Lung microvascular endothelial cell (primary cell): ENCODE results near the gene COL9A1. TPM values are rescaled to one million over a fixed set of nuclear protein-coding genes. Genes with fewer than 3 reads are reported as not detected.

Experiments
- DNase-seq, 2 donors: peaks; one replicate each; pipeline versions ENCODE4 v3.0.0 to v3.0.0-alpha.2; 2010; ENCODE audit warnings: low read depth in 2 of 2
- total RNA-seq: library from RNA; depleted of rRNA; stranded (reverse); fragments of >200 nt; gene quantifications from 2 replicates; pipeline ENCODE4 v1.2.1, GENCODE V29; 2014

The COL9A1 gene
- total RNA-seq, 1 donor from 2014 or later: not detected

DNA sequence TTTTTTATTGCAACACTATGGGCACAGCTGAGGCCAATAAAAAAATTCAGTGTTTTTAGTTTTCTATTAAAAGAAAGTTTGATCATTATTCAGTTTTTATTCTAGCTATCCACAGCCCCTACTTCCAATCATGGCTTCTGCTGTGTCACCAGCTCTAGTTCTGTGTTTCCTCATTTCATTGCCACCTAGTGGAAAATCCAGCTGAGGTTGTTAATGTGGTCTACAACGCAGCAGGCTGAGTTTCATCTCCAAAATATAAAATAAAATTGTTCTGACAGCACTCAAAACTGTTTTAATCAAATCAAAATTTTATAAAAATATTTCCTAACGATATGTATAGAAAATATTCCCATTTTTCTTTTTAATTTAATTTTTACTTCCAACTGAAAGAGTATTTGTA is 13.6 kb downstream of the COL9A1 start:
- no peak for DNase-seq

GRCh38 chr6:70286905-70287304 is 16.0 kb downstream of the COL9A1 start:
- DNase-seq: no peak

- DNase-seq: no peak
Measured at GRCh38 chr6:70285201-70285600, 17.7 kb downstream of the COL9A1 start.

- no peak for DNase-seq
Measured at GRCh38 chr6:70282919-70283461, 19.9 kb downstream of the COL9A1 start.

- no peak for DNase-seq
Measured at GRCh38 chr6:70282312-70282918, 20.5 kb downstream of the COL9A1 start.

GRCh38 chr6:70281923-70282311 is 21.0 kb downstream of the COL9A1 start:
- DNase-seq: no peak

DNA sequence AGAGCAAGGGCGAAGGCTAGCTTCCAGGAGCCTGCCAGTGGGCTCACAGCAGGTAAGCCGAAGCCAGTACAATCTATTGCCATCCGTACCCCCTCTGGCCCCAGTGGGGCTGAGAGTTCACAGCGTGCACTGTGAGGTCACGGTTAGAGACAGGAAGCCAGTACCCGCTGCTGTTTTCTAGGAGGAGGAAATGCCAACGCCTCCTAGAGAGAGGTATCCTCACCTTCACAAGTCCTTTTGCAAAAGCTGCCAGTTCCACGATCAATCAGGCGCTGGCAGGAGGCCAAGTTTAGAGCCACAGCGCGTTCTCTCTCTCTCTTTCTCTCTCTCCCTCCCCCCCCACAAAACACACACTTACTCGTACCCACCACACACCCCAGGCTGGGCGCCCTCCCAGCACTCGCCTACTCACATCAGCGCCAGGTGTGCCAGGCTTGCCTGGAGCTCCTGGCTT is 22.5 kb downstream of the COL9A1 start:
- DNase-seq: no peak

DNA sequence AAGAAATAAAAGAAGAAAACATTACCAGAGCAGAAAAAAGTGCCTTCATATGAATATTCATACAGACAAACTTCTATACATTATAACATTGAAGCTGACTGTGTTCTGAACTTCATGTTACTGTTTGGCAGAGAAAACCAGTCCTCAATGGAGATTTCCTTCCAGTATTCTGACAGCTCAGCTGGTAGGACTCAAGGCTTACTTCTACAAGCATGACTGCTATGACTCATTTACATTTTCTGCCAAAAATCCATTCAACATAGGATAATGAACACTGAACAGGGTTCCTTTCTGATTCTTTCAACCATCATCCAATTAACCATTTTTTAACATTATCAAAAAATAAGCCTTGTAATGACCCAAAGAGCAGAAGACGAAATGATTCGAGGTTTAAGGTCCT is 25.4 kb downstream of the COL9A1 start:
- no peak for DNase-seq

GRCh38 chr6:70274338-70274737 is 28.5 kb downstream of the COL9A1 start:
- no peak for DNase-seq

DNA sequence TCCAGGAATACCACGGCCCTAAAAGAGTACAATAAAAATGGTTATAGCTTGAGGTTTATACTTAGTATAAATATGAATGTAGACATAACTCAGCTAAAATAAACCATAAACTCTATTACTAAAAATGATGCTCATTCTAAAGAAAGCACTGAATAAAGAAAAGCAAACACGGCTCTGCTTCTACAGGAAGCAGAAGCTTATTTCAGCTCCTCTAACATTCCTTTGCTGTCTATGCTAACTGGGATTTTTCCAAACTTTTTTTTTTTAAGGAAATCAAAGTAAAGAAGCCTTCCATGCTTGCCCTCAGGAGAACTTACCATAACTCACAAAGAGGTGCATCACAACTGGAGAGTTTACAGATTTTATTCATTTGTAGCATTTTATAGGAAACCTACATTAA is 30.8 kb downstream of the COL9A1 start:
- DNase-seq: no peak

GRCh38 chr6:70270287-70271005 is 32.4 kb downstream of the COL9A1 start:
- DNase-seq: no peak

DNA sequence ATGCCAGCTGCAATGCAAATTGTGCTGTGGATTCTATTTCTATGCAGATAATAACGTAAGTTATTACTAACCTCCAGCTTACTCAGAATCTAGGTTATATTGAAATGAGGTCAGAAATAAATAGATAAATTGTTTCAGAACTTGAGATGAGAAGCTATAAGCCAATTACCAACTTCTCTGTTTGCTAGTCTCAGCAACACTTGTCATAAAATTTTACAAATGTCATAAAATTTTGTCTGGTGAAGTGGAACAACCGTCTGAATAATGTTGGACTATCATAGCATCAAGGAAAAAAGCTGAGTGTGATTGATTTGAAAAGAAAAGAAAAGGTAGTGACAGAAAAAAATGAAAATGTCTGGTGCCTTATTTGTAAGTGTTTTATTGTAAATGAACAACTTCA is 36.7 kb downstream of the COL9A1 start:
- no peak for DNase-seq

- DNase-seq: no peak
Measured at GRCh38 chr6:70264306-70264705, 38.6 kb downstream of the COL9A1 start.

DNA sequence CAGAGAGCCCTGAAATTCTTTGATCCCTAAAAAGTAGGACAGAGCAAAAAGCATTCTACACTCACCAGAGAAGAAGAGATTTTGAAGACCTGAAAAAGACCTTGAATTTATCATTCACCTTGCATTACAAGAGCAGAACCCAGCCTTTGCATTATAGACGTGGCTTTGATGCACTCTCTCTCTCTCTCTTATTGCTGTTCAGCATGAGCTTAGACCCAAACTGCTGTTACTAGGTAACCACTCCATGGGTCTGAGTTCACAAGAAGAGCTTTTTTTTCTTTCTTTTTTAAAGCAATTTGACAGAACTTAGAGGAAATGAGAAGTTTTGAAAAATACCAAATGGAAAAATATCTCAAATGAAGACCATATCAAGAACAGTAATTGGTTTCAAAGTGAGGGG is 44.4 kb downstream of the COL9A1 start:
- DNase-seq: no peak

- DNase-seq: no peak
Measured at GRCh38 chr6:70257768-70258273, 45.1 kb downstream of the COL9A1 start.

GRCh38 chr6:70254784-70255183 is 48.1 kb downstream of the COL9A1 start:
- no peak for DNase-seq

- DNase-seq: no peak
Measured at GRCh38 chr6:70253923-70254322, 49.0 kb downstream of the COL9A1 start.

DNA sequence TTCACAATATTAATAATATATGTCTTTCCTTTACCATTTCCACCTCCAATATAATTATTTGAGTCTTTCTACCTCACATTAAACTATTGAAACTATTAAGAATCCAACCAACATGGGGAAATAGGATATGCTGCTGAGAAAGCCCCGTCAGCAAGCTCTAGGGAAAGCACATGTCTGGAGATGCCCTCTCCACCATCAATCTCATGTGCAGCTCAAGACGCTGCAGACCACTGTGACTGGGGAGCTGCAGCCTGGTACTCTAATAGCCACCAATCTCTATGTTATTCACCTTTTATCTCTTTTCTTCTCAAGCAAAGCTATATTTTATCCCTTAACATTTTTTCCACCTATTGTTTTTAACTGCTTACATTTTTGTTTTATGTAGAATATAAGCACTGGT is 50.3 kb downstream of the COL9A1 start:
- no peak for DNase-seq

DNA sequence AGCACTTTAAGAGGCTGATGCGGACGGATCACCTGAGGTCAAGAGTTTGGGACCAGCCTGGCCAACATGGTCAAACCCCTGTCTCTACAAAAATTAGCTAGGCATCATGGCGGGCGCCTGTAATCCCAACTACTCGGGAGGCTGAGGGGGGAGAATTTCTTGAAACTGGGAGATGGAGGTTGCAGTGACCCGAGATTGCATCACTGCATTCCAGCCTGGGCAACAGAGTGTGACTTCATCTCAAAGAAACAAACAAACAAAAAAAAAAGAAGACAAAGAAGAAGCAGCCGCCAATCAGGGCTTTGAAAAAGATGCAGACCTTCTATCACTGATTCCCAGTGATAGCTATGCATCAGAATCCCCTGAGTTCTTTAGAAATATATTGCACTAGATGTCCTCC is 56.8 kb downstream of the COL9A1 start:
- DNase-seq: no peak

DNA sequence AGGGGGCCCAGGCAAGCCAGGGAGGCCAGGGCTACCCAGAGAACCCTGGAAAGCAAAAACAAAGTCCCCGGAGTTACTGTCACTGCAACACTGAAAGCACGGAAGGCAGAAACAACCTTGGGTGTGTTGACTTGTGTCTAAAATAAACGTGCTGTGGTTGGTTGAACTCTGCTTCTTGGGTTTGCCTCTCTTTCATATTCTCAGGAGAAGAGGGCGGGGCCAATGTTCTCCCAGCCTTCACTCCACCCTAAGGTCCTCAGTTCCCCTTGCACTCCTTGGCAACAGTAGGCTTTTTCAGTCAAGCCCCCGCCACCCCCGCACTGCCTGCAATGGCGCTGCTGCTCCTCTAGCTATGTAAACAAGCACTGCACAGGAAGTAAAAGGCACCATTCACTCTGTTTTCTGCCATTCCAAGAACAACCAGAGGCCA is 60.9 kb downstream of the COL9A1 start:
- no peak for DNase-seq

DNA sequence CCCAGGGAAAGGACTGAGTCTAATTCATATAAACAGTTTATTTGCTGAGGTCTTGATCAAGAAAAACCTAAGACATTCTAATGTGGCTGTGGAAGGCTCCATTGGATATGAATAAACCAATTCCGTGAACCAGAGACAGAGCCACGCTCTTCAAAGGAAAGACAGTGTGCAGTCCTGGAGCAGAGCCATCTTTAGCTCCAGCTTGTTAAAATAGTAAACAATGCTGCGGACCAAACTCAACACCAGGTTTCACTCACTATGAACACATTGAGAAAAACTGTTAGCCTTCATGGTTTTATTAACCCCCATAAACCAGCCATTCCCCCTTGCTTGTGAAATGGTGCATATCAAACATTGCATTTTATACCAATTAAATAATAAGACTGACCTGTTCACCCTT is 61.9 kb downstream of the COL9A1 start:
- no peak for DNase-seq

GRCh38 chr6:70236343-70236742 is 66.5 kb downstream of the COL9A1 start:
- no peak for DNase-seq
